ENCODE data around the gene KCNK10.

KCNK10 gene

DNA sequence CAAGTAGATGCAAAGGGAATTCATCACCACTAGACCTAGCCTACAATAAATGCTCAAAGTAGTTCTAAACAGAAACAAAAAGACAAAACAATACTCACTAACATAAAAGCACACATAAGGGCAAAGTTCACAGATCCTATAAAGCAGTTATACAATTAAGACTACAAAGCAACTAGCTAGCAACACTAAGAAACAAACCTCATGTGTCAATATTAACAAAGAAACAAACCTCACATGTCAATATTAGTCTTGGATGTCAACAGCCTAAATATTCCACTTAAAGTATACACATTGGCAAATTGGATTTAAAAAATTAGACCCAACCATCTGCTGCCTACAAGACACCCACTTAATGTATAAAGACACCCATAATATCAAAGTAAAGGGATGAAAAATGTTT, 152.7 kb downstream of the KCNK10 start:
- Histone ChIP-seq H2AFZ (ENCODE audit: low read depth, low read length) (no peak overlapping the region), H3K9ac (ENCODE audit: low read depth, low read length) (no peak overlapping the region), H3K4me2 (ENCODE audit: insufficient read depth, low read length) (no peak overlapping the region), H3K9me3 (ENCODE audit: insufficient read depth, low read length, severe bottlenecking) (peaks cover 4% of the 10 kb centered on the region), H3K4me1 (ENCODE audit: insufficient read depth, low read length) (no peaks in the 10 kb centered on the region), H4K20me1 (ENCODE audit: insufficient read depth, low read length) (no peaks in the 10 kb centered on the region), H3K79me2 (ENCODE audit: insufficient read depth, low read length) (no peaks in the 10 kb centered on the region), H3K36me3 (ENCODE audit: insufficient read depth, low read length) (no peaks in the 10 kb centered on the region), H3K27ac (ENCODE audit: low read length) (no peak overlapping the region), H3K27me3 (ENCODE audit: insufficient read depth, low read length, poor library complexity) (no peaks in the 10 kb centered on the region), H3K4me3 (ENCODE audit: low read depth in 1 of 2, low read length in 2 of 2) (no peak overlapping the region)
- DNase-seq: no peak
- ATAC-seq (ENCODE audit: insufficient read depth, low read depth): no peak
- no peak for TF ChIP-seq EZH2 (IDR thresholded peaks at IDR 0.05; ENCODE audit: borderline replicate concordance, low read depth, low read length, severe bottlenecking)
- TF ChIP-seq, protein P1, sequence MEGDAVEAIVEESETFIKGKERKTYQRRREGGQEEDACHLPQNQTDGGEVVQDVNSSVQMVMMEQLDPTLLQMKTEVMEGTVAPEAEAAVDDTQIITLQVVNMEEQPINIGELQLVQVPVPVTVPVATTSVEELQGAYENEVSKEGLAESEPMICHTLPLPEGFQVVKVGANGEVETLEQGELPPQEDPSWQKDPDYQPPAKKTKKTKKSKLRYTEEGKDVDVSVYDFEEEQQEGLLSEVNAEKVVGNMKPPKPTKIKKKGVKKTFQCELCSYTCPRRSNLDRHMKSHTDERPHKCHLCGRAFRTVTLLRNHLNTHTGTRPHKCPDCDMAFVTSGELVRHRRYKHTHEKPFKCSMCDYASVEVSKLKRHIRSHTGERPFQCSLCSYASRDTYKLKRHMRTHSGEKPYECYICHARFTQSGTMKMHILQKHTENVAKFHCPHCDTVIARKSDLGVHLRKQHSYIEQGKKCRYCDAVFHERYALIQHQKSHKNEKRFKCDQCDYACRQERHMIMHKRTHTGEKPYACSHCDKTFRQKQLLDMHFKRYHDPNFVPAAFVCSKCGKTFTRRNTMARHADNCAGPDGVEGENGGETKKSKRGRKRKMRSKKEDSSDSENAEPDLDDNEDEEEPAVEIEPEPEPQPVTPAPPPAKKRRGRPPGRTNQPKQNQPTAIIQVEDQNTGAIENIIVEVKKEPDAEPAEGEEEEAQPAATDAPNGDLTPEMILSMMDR (IDR thresholded peaks at IDR 0.05; ENCODE audit: borderline replicate concordance, extremely low read depth, low read length, poor library complexity, severe bottlenecking): no peak

GRCh38 chr14:88168498-88169165, 154.4 kb downstream of the KCNK10 start:
- Histone ChIP-seq H4K20me1 (ENCODE audit: insufficient read depth, low read length) (no peaks in the 10 kb centered on the region), H3K9me3 (ENCODE audit: insufficient read depth, low read length, severe bottlenecking) (peaks cover 4% of the 10 kb centered on the region), H3K4me2 (ENCODE audit: insufficient read depth, low read length) (no peak overlapping the region), H3K9ac (ENCODE audit: low read depth, low read length) (no peak overlapping the region), H3K36me3 (ENCODE audit: insufficient read depth, low read length) (no peaks in the 10 kb centered on the region), H3K27ac (ENCODE audit: low read length) (no peak overlapping the region), H3K4me3 (ENCODE audit: low read depth in 1 of 2, low read length in 2 of 2) (no peak overlapping the region), H3K27me3 (ENCODE audit: insufficient read depth, low read length, poor library complexity) (no peaks in the 10 kb centered on the region), H3K79me2 (ENCODE audit: insufficient read depth, low read length) (no peaks in the 10 kb centered on the region), H3K4me1 (ENCODE audit: insufficient read depth, low read length) (no peaks in the 10 kb centered on the region), H2AFZ (ENCODE audit: low read depth, low read length) (no peak overlapping the region)
- TF ChIP-seq, protein P1 (IDR thresholded peaks at IDR 0.05; ENCODE audit: borderline replicate concordance, extremely low read depth, low read length, poor library complexity, severe bottlenecking): peak; percentile 94
- TF ChIP-seq EZH2 (IDR thresholded peaks at IDR 0.05; ENCODE audit: borderline replicate concordance, low read depth, low read length, severe bottlenecking): no peak
- peak; percentile 95 for ATAC-seq (ENCODE audit: insufficient read depth, low read depth)
- peak; percentile 65 for DNase-seq

DNA sequence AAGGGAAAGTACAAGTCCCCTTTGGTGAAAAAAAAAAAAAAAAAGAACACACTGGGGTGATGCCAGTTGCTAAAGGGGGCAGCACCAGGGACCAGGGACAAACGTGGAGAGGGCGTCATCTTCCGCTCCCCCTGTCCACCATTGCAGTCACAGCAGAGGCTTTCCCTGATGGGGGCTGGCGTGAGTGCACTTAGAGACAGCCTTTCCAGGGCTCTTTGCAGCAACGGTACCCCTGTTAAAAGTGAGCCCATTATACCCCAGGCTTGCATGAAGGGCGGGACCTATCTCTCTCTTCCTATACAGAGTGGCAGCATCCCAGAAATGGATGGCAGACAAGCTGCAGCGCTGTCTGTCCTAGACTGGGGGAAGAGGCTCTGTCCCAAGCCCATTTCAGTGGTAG, 155.0 kb downstream of the KCNK10 start:
- H2AFZ ChIP-seq (ENCODE audit: low read depth, low read length): no peak overlapping the region
- H3K36me3 ChIP-seq (ENCODE audit: insufficient read depth, low read length): no peaks in the 10 kb centered on the region
- H3K4me2 ChIP-seq (ENCODE audit: insufficient read depth, low read length): no peak overlapping the region
- H3K27me3 ChIP-seq (ENCODE audit: insufficient read depth, low read length, poor library complexity): no peaks in the 10 kb centered on the region
- H3K27ac ChIP-seq (ENCODE audit: low read length): no peak overlapping the region
- DNase-seq: no peak
- no peaks in the 10 kb centered on the region for H4K20me1 ChIP-seq (ENCODE audit: insufficient read depth, low read length)
- ATAC-seq (ENCODE audit: insufficient read depth, low read depth): no peak
- TF ChIP-seq EZH2 (IDR thresholded peaks at IDR 0.05; ENCODE audit: borderline replicate concordance, low read depth, low read length, severe bottlenecking): no peak
- TF ChIP-seq, protein P1 (IDR thresholded peaks at IDR 0.05; ENCODE audit: borderline replicate concordance, extremely low read depth, low read length, poor library complexity, severe bottlenecking): no peak
- no peaks in the 10 kb centered on the region for H3K4me1 ChIP-seq (ENCODE audit: insufficient read depth, low read length)
- H3K79me2 ChIP-seq (ENCODE audit: insufficient read depth, low read length): no peaks in the 10 kb centered on the region
- peaks cover 4% of the 10 kb centered on the region for H3K9me3 ChIP-seq (ENCODE audit: insufficient read depth, low read length, severe bottlenecking)
- H3K9ac ChIP-seq (ENCODE audit: low read depth, low read length): no peak overlapping the region
- no peak overlapping the region for H3K4me3 ChIP-seq (ENCODE audit: low read depth in 1 of 2, low read length in 2 of 2)

Data from DND-41 (cell line).